H1 (cell line): ENCODE results near the gene TUG1. TPM values are rescaled to one million over a fixed set of nuclear protein-coding genes. Genes with fewer than 3 reads are reported as not detected.

Experiments
- CTCF ChIA-PET: fragments of 300-600 bp; sonication (Branson Sonifier 250); formaldehyde crosslinking; loops from one replicate; lab custom pipeline; 2021; ENCODE audit not compliant: partially characterized antibody; lab: Charles Lee
- POLR2A ChIA-PET: fragments of 300-600 bp; sonication (Branson Sonifier 250); formaldehyde crosslinking; loops from one replicate; lab custom pipeline; 2021; ENCODE audit warnings: inconsistent platforms; ENCODE audit not compliant: partially characterized antibody; lab: Charles Lee
- DNase-seq, 2 experiments: peaks; one replicate each; pipeline versions ENCODE4 v3.0.0 to v3.0.0-alpha.2; 2010 to 2022; ENCODE audit warnings: low spot score in 2 of 2, low read depth in 1 of 2, mixed read lengths in 1 of 2
- FAIRE-seq: peaks from 2 replicates; lab custom pipeline; 2011; peaks lifted over from hg19 to GRCh38; lab: Jason Lieb, UNC
- H2AFZ ChIP-seq: 2 replicates; pipeline ENCODE4 v1.8.1; 2012; ENCODE audit warnings: low read length, inconsistent platforms
- H2AK5ac ChIP-seq: 2 replicates; pipeline ENCODE4 v1.6.1; 2013; ENCODE audit warnings: low read depth, low read length
- H2BK120ac ChIP-seq: replicated peaks from 2 replicates; pipeline ENCODE3; 2013; ENCODE audit warnings: low read depth, low read length, inconsistent platforms
- H2BK12ac ChIP-seq: 2 replicates; pipeline ENCODE4 v1.6.1; 2013; ENCODE audit warnings: low read depth, low read length
- H2BK15ac ChIP-seq: 2 replicates; pipeline ENCODE4 v1.6.1; 2013; ENCODE audit warnings: low read length
- H2BK20ac ChIP-seq: 2 replicates; pipeline ENCODE4 v1.6.1; 2013; ENCODE audit warnings: low read length
- H2BK5ac ChIP-seq: 2 replicates; pipeline ENCODE4 v1.6.1; 2013; ENCODE audit warnings: low read depth, low read length
- H3K14ac ChIP-seq: 2 replicates; pipeline ENCODE4 v1.6.1; 2013; ENCODE audit warnings: inconsistent platforms; ENCODE audit not compliant: insufficient read length
- H3K18ac ChIP-seq: 2 replicates; pipeline ENCODE4 v1.6.1; 2013; ENCODE audit warnings: low read length; ENCODE audit errors: extremely low read depth
- H3K23ac ChIP-seq: 2 replicates; pipeline ENCODE4 v1.6.1; 2013; ENCODE audit warnings: inconsistent platforms; ENCODE audit not compliant: insufficient read length
- H3K23me2 ChIP-seq: 2 replicates; pipeline ENCODE4 v1.6.1; 2013; ENCODE audit warnings: low read depth, low read length
- H3K27ac ChIP-seq: 2 replicates; pipeline ENCODE4 v1.6.1; 2011; ENCODE audit warnings: low read depth, low read length, inconsistent platforms
- H3K27me3 ChIP-seq, 4 experiments: replicated peaks in 1 of 4; 1 replicate in 1 of 4; 2 replicates in 3 of 4; pipeline versions ENCODE4 v1.6.1 to v1.8.1; 2011 to 2013; ENCODE audit warnings: low read length in 3 of 4, mild to moderate bottlenecking in 3 of 4, inconsistent platforms in 2 of 4, mixed read lengths in 2 of 4, moderate library complexity in 1 of 4; ENCODE audit not compliant: control insufficient read depth in 3 of 4, insufficient read depth in 3 of 4; ENCODE audit errors: extremely low read depth in 1 of 4
- H3K36me3 ChIP-seq, 4 experiments: 2 replicates each; pipeline versions ENCODE4 v1.6.1 to v1.8.1; 2011 to 2013; ENCODE audit warnings: mild to moderate bottlenecking in 4 of 4, low read length in 3 of 4, moderate library complexity in 2 of 4, control low read depth in 1 of 4, inconsistent platforms in 1 of 4; ENCODE audit not compliant: insufficient read depth in 4 of 4, control insufficient read depth in 2 of 4
- H3K4ac ChIP-seq: replicated peaks from 2 replicates; pipeline ENCODE3; 2013; ENCODE audit warnings: low read length, low read depth, mixed read lengths, inconsistent platforms; ENCODE audit not compliant: insufficient read length
- H3K4me1 ChIP-seq, 4 experiments: replicated peaks in 1 of 4; 1 replicate in 1 of 4; 2 replicates in 3 of 4; pipeline versions ENCODE4 v1.6.1 to v1.8.1; 2011 to 2013; ENCODE audit warnings: low read length in 3 of 4, inconsistent platforms in 2 of 4, mixed read lengths in 1 of 4; ENCODE audit not compliant: insufficient read depth in 4 of 4, control insufficient read depth in 3 of 4
- H3K4me2 ChIP-seq, 2 experiments: 2 replicates each; pipeline versions ENCODE4 v1.6.1 to v1.8.1; 2011 to 2013; ENCODE audit warnings: low read depth in 2 of 2, low read length in 2 of 2, control low read depth in 1 of 2, inconsistent platforms in 1 of 2, mild to moderate bottlenecking in 1 of 2; ENCODE audit not compliant: insufficient read depth in 1 of 2
- H3K4me3 ChIP-seq, 4 experiments: fragments of 200-600, 300-600 bp in 1 of 4; sonication (generic), shearing (Covaris generic), sonication (Bioruptor Twin) in 1 of 4; 2 replicates each; pipeline versions ENCODE4 v1.5.1 to v1.8.1; 2011 to 2016; ENCODE audit warnings: low read length in 4 of 4, low read depth in 3 of 4, control low read depth in 2 of 4, inconsistent platforms in 2 of 4, mild to moderate bottlenecking in 2 of 4, mixed read lengths in 1 of 4, moderate library complexity in 1 of 4; ENCODE audit not compliant: insufficient read depth in 2 of 4; ENCODE audit errors: extremely low read depth in 1 of 4
- H3K56ac ChIP-seq: replicated peaks from 2 replicates; pipeline ENCODE3; 2013; ENCODE audit warnings: low read depth, mild to moderate bottlenecking, mixed read lengths, low read length, inconsistent platforms; ENCODE audit not compliant: insufficient read length
- H3K79me1 ChIP-seq: 2 replicates; pipeline ENCODE4 v1.6.1; 2013; ENCODE audit warnings: low read depth, low read length, control low read depth
- H3K79me2 ChIP-seq, 2 experiments: 2 replicates each; pipeline versions ENCODE4 v1.6.1 to v1.8.1; 2012 to 2013; ENCODE audit warnings: low read length in 2 of 2, mild to moderate bottlenecking in 2 of 2, inconsistent platforms in 1 of 2; ENCODE audit not compliant: insufficient read depth in 2 of 2, control insufficient read depth in 1 of 2
- H3K9ac ChIP-seq, 4 experiments: replicated peaks in 1 of 4; 1 replicate in 1 of 4; 2 replicates in 3 of 4; pipeline versions ENCODE4 v1.6.1 to v1.8.1; 2011 to 2013; ENCODE audit warnings: low read depth in 3 of 4, low read length in 3 of 4, control low read depth in 2 of 4, mild to moderate bottlenecking in 2 of 4, moderate library complexity in 2 of 4, inconsistent platforms in 1 of 4; ENCODE audit errors: extremely low read depth in 1 of 4
- H3K9me3 ChIP-seq, 2 experiments: 2 replicates each; pipeline versions ENCODE4 v1.6.1 to v1.8.1; 2012 to 2013; ENCODE audit warnings: mild to moderate bottlenecking in 2 of 2, moderate library complexity in 2 of 2, control low read depth in 1 of 2, inconsistent platforms in 1 of 2, low read depth in 1 of 2, low read length in 1 of 2, mixed read lengths in 1 of 2; ENCODE audit not compliant: insufficient read depth in 2 of 2
- H4K20me1 ChIP-seq, 2 experiments: replicated peaks in 1 of 2; 2 replicates each; pipeline versions ENCODE3 to v1.8.1; 2011 to 2013; ENCODE audit warnings: inconsistent platforms in 2 of 2, low read length in 2 of 2, mild to moderate bottlenecking in 1 of 2; ENCODE audit not compliant: insufficient read depth in 2 of 2, control insufficient read depth in 1 of 2
- H4K5ac ChIP-seq: 2 replicates; pipeline ENCODE4 v1.6.1; 2013; ENCODE audit warnings: low read length, low read depth, mixed read lengths, inconsistent platforms; ENCODE audit not compliant: insufficient read length
- H4K8ac ChIP-seq: 2 replicates; pipeline ENCODE4 v1.8.0; 2013; ENCODE audit warnings: mild to moderate bottlenecking, moderate library complexity, low read length, inconsistent platforms; ENCODE audit not compliant: insufficient read depth; ENCODE audit errors: extremely low read depth
- H4K91ac ChIP-seq: replicated peaks from 2 replicates; pipeline ENCODE3; 2013; ENCODE audit warnings: low read length, mixed read lengths, inconsistent platforms; ENCODE audit not compliant: insufficient read length
- KDM5A ChIP-seq: fragments of 200-600 bp; IDR thresholded peaks from 2 replicates; pipeline ENCODE4 v1.7.1; 2012; ENCODE audit warnings: mild to moderate bottlenecking, low read length, inconsistent platforms, mixed read lengths
- MAFK ChIP-seq: IDR thresholded peaks from 2 replicates; pipeline ENCODE4 v1.6.1; 2012; ENCODE audit warnings: low read depth, mild to moderate bottlenecking, improper control_type of control experiment, low read length
- NANOG ChIP-seq: IDR thresholded peaks from 2 replicates; pipeline ENCODE4 v1.6.1; 2011; ENCODE audit warnings: low read length, low read depth, mild to moderate bottlenecking, inconsistent platforms; ENCODE audit not compliant: insufficient read depth, poor library complexity, severe bottlenecking
- RAD21 ChIP-seq, 2 experiments: IDR thresholded peaks in 1 of 2; conservative IDR thresholded peaks in 1 of 2; 2 replicates each; pipeline ENCODE4 v1.6.1; 2011; ENCODE audit warnings: low read depth in 2 of 2, low read length in 2 of 2, improper control_type of control experiment in 1 of 2, inconsistent platforms in 1 of 2, mild to moderate bottlenecking in 1 of 2, moderate library complexity in 1 of 2
- RFX5 ChIP-seq: IDR thresholded peaks from 2 replicates; pipeline ENCODE4 v1.6.1; 2011; ENCODE audit warnings: low read depth, low read length, improper control_type of control experiment, borderline replicate concordance
- SAP30 ChIP-seq: fragments of 300-600 bp; sonication (generic); IDR thresholded peaks from 2 replicates; pipeline ENCODE4 v1.7.1; 2012; ENCODE audit warnings: low read length, moderate library complexity, mild to moderate bottlenecking, inconsistent platforms; ENCODE audit not compliant: insufficient read depth, insufficient replicate concordance
- SIN3A ChIP-seq, 2 experiments: IDR thresholded peaks in 1 of 2; conservative IDR thresholded peaks in 1 of 2; 2 replicates each; pipeline ENCODE4 v1.6.1; 2011 to 2012; ENCODE audit warnings: low read length in 2 of 2, improper control_type of control experiment in 1 of 2, low read depth in 1 of 2, mild to moderate bottlenecking in 1 of 2
- TAF1 ChIP-seq: IDR thresholded peaks from 2 replicates; pipeline ENCODE4 v1.6.1; 2011; ENCODE audit warnings: mild to moderate bottlenecking, low read depth, low read length
- TEAD4 ChIP-seq: IDR thresholded peaks from 2 replicates; pipeline ENCODE4 v1.6.1; 2012; ENCODE audit warnings: low read depth, low read length, inconsistent platforms, mixed read lengths
- WGBS, 2 experiments: shearing (Covaris generic) in 1 of 2; methylation state at CpG; one replicate each; pipeline versions ENCODE4 v1.1.6 to v1.1.7; 2013 to 2015; ENCODE audit warnings: low lambda C conversion rate in 2 of 2, mixed read lengths in 2 of 2, inconsistent platforms in 1 of 2, low coverage in 1 of 2, missing lambda C conversion rate in 1 of 2; ENCODE audit not compliant: insufficient replicate concordance in 2 of 2, insufficient coverage in 1 of 2, insufficient read length in 1 of 2; ENCODE audit errors: extremely low coverage in 1 of 2, missing lambda C conversion rate in 1 of 2; 5-methylcytosine and 5-hydroxymethylcytosine counted together
- polyA plus RNA-seq, 7 experiments: library from polyadenylated mRNA; depleted of rRNA in 3 of 7; stranded (reverse) in 5 of 7; unstranded in 2 of 7; fragments of >200 nt in 5 of 7; fragments of 200-250 nt in 2 of 7; gene quantifications; 1 replicate in 5 of 7; 2 replicates in 1 of 7; 4 replicates in 1 of 7; pipeline versions ENCODE4 v1.2.1 to v1.2.3, GENCODE V29; 2011 to 2013; ENCODE audit warnings: missing spikeins in 2 of 7, mixed read lengths in 2 of 7
- total RNA-seq: library from RNA; stranded (reverse); fragmentation: NEBNext Ultra II Directional; extraction: Animal tissue kit (Norgen Biotek cat#: 25700); gene quantifications from 2 replicates; pipeline ENCODE4 v1.2.1, GENCODE V29; 2021
- TF ChIP-seq, protein P1 (sequence below), 3 experiments: IDR thresholded peaks; 1 replicate in 2 of 3; 2 replicates in 1 of 3; pipeline versions ENCODE4 v1.5.1 to v1.6.1; 2011; ENCODE audit warnings: low read length in 3 of 3, mild to moderate bottlenecking in 3 of 3, inconsistent platforms in 2 of 3, low read depth in 1 of 3, moderate library complexity in 1 of 3; ENCODE audit not compliant: insufficient read depth in 1 of 3; ENCODE audit errors: control extremely low read depth in 1 of 3

TUG1 gene
- total and polyA plus RNA-seq, 2 of the 8 experiments (the other 6 are each of a cell fraction or from before 2014, with no cell fraction given), result 119 to 129 TPM

DNA sequence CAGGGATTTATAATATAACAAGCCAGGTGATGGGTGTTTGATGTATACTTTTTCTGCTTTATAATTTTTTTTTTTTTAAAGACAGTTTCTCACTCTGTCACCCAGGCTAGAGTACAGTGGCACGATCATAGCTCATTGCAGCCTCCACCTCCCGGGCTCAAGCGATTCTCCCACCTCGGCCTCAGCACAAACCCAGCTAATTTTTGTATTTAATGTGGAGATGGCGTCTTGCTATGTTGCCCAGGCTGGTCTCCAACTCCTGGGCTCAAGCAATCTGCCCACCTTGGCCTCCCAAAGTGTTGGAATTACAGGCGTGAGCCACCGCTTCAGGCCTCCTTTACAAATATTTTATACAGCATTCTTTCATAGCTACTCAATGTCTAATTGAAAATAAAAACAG, 49.1 kb upstream of the TUG1 start:
- Histone ChIP-seq H3K4me2 (no peak overlapping the region), H3K36me3 (peaks cover 4 to 17% (median 7%) of the 10 kb centered on the region in 4 experiments; a peak in 7 of 8 replicates), H2AFZ (no peak overlapping the region), H3K18ac (no peak overlapping the region), H3K23ac (no peak overlapping the region), H2AK5ac (no peak overlapping the region), H4K8ac (no peak overlapping the region), H3K23me2 (no peaks in the 10 kb centered on the region), H3K56ac (no peak overlapping the region), H3K4me3 (no peak overlapping the region), H3K9me3 (peaks cover 0 to 3% of the 10 kb centered on the region in 2 experiments; a peak in 1 of 4 replicates), H4K5ac (no peak overlapping the region), H2BK120ac (no peak overlapping the region), H2BK5ac (no peak overlapping the region), H3K79me1 (no peaks in the 10 kb centered on the region; the same call in 1 of the 2 replicates), H2BK20ac (no peak overlapping the region), H3K4ac (no peak overlapping the region), H3K27ac (no peak overlapping the region), H3K79me2 (no peaks in the 10 kb centered on the region), H3K14ac (no peak overlapping the region), H4K91ac (no peak overlapping the region), H2BK12ac (no peak overlapping the region), H4K20me1 (peaks cover 0 to 2% of the 10 kb centered on the region in 2 experiments), H3K4me1 (no peaks in the 10 kb centered on the region), H3K9ac (no peak overlapping the region), H3K27me3 (no peaks in the 10 kb centered on the region), H2BK15ac (no peak overlapping the region)
- POLR2A ChIA-PET, result interaction anchor here (0.6 to 1.8 kb wide), 4 partner anchors 8 to 60 kb away, joined by 3 to 4 read pairs (median 4); no protein-coding TSS in a partner anchor
- CTCF ChIA-PET, result interaction anchor here (0.6 to 6.2 kb wide), 34 partner anchors 10 to 1435 kb away, joined by 3 to 58 read pairs (median 4); no protein-coding TSS in a partner anchor
- DNase-seq (no peak), FAIRE-seq (no peak)
- 89% methylated on average over 7 of the region's 7 CpGs; no CpG with 5 or more reads in 1 of the 2 experiments for WGBS, 2 experiments
- TF ChIP-seq SAP30 (no peak), RAD21 (IDR thresholded peaks at IDR 0.05 in 1 of 2, conservative IDR thresholded peaks at IDR 0.05 in 1 of 2; ENCODE audit: low read depth in 2 of 2, low read length in 2 of 2) (no peak), SIN3A (conservative IDR thresholded peaks at IDR 0.05 in 1 of 2, IDR thresholded peaks at IDR 0.05 in 1 of 2; ENCODE audit: low read depth in 1 of 2, low read length in 2 of 2) (no peak), RFX5 (no peak), KDM5A (no peak), TEAD4 (no peak), TAF1 (no peak), MAFK (no peak), NANOG (no peak)
- TF ChIP-seq, protein P1, sequence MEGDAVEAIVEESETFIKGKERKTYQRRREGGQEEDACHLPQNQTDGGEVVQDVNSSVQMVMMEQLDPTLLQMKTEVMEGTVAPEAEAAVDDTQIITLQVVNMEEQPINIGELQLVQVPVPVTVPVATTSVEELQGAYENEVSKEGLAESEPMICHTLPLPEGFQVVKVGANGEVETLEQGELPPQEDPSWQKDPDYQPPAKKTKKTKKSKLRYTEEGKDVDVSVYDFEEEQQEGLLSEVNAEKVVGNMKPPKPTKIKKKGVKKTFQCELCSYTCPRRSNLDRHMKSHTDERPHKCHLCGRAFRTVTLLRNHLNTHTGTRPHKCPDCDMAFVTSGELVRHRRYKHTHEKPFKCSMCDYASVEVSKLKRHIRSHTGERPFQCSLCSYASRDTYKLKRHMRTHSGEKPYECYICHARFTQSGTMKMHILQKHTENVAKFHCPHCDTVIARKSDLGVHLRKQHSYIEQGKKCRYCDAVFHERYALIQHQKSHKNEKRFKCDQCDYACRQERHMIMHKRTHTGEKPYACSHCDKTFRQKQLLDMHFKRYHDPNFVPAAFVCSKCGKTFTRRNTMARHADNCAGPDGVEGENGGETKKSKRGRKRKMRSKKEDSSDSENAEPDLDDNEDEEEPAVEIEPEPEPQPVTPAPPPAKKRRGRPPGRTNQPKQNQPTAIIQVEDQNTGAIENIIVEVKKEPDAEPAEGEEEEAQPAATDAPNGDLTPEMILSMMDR (IDR thresholded peaks at IDR 0.05; ENCODE audit: control extremely low read depth in 1 of 3, insufficient read depth in 1 of 3, low read depth in 1 of 3, low read length in 3 of 3), result no peak
